Activated B cell treated with CpG ODN at 0.5 μM for 24 hours (primary cell): ENCODE measurements around the gene SLC35F4. TPM values are rescaled to one million over a fixed set of nuclear protein-coding genes. Genes with fewer than 3 reads are reported as not detected.

Experiments used
- ATAC-seq: fragments of 200-7000 bp; cut with Tn5 transposase; one replicate; pipeline ENCODE4 v1.10.0; 2021; ENCODE audit warnings: low read depth, mild to moderate bottlenecking, moderate library complexity
- CTCF ChIA-PET: fragments of 350-600 bp; sonication (Branson Sonifier 250); formaldehyde crosslinking; loops from one replicate; lab custom pipeline; 2021; ENCODE audit warnings: antibody characterized with exemption; lab: Charles Lee
- POLR2A ChIA-PET: fragments of 350-600 bp; sonication (Branson Sonifier 250); formaldehyde crosslinking; loops from one replicate; lab custom pipeline; 2021; ENCODE audit warnings: antibody characterized with exemption; lab: Charles Lee
- DNase-seq: peaks from one replicate; pipeline ENCODE4 v3.0.0; 2022
- H3K27ac Mint-ChIP-seq: one replicate; pipeline ENCODE4 v1.8.0; 2020; ENCODE audit warnings: mixed read lengths
- H3K27me3 Mint-ChIP-seq: one replicate; pipeline ENCODE4 v1.8.0; 2021; ENCODE audit warnings: mixed read lengths
- H3K36me3 Mint-ChIP-seq: one replicate; pipeline ENCODE4 v1.8.0; 2021; ENCODE audit warnings: low read depth, mixed read lengths
- H3K4me1 Mint-ChIP-seq: one replicate; pipeline ENCODE4 v1.8.0; 2021; ENCODE audit warnings: mixed read lengths
- H3K4me3 Mint-ChIP-seq: one replicate; pipeline ENCODE4 v1.8.0; 2020; ENCODE audit warnings: mild to moderate bottlenecking, mixed read lengths
- H3K9me3 Mint-ChIP-seq: one replicate; pipeline ENCODE4 v1.8.0; 2020; ENCODE audit warnings: mixed read lengths
- intact Hi-C: fragments of 100-400 bp; cut with micrococcal nuclease; formaldehyde crosslinking; loops from one replicate; pipeline ENCODE4 v1.15.1; 2024
- total RNA-seq: library from RNA; stranded (reverse); gene quantifications from 2 replicates; pipeline ENCODE4 v1.2.3, GENCODE V29; 2022
- TF ChIP-seq, protein P1 (sequence below): fragments of 200-600 bp; IDR thresholded peaks from one replicate; pipeline ENCODE4 v1.8.0; 2022; ENCODE audit warnings: antibody characterized with exemption, mild to moderate bottlenecking

SLC35F4 gene
- total RNA-seq, 1 donor from 2014 or later = not detected

DNA sequence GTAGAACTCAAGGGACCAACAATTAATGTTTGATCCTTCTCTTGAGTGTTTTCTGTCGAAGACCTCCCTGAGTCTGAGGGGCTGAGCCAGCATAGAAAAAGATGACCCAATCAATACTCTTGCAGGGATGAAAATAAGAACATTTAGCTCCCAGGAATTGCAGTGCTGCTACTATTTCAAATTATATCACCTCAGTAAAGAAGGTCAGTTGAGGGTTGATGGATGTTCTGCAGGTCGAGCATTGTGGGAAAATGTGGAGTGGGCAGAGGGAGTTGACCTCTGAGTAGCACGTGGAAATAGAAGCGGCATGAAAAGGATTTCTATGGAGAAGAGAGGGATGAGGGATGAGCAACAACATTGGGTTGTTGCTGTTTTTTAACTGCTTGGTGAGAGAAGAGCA lies 297.3 kb downstream of the SLC35F4 start:
- DNase-seq (no peak), ATAC-seq (no peak)
- no peak overlapping the region for H3K27ac Mint-ChIP-seq
- H3K4me3 Mint-ChIP-seq = no peak overlapping the region
- H3K36me3 Mint-ChIP-seq = no peaks in the 10 kb centered on the region
- TF ChIP-seq, protein P1, sequence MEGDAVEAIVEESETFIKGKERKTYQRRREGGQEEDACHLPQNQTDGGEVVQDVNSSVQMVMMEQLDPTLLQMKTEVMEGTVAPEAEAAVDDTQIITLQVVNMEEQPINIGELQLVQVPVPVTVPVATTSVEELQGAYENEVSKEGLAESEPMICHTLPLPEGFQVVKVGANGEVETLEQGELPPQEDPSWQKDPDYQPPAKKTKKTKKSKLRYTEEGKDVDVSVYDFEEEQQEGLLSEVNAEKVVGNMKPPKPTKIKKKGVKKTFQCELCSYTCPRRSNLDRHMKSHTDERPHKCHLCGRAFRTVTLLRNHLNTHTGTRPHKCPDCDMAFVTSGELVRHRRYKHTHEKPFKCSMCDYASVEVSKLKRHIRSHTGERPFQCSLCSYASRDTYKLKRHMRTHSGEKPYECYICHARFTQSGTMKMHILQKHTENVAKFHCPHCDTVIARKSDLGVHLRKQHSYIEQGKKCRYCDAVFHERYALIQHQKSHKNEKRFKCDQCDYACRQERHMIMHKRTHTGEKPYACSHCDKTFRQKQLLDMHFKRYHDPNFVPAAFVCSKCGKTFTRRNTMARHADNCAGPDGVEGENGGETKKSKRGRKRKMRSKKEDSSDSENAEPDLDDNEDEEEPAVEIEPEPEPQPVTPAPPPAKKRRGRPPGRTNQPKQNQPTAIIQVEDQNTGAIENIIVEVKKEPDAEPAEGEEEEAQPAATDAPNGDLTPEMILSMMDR = no peak
- ChIA-PET POLR2A (no interaction called here), CTCF (no interaction called here)
- peaks cover under 1% of the 10 kb centered on the region for H3K27me3 Mint-ChIP-seq
- no peaks in the 10 kb centered on the region for H3K9me3 Mint-ChIP-seq
- no peaks in the 10 kb centered on the region for H3K4me1 Mint-ChIP-seq
- intact Hi-C loops = no loop called here

DNA sequence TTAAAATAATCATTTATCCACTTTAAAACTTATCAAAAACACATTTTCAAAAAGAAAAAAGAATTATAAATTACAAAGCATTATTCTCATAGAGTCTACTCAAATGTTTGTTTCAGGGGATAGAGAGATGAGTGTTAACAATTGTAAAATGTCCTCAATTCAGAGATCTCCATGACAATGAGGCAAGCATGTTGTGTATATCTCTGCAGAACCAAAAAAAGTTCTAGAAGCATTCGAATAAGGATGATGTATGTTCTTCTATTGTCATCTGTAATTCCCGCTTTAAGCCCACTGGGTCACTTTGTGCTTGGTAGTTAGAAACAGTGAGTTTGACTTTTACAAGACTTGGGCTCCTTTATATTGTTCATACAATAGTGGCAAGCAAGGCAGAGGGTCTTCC lies 298.7 kb downstream of the SLC35F4 start:
- Mint-ChIP-seq H3K4me3 (no peak overlapping the region), H3K36me3 (no peaks in the 10 kb centered on the region), H3K4me1 (no peaks in the 10 kb centered on the region), H3K9me3 (no peaks in the 10 kb centered on the region), H3K27me3 (no peaks in the 10 kb centered on the region), H3K27ac (no peak overlapping the region)
- ChIA-PET CTCF (no interaction called here), POLR2A (no interaction called here)
- DNase-seq (no peak), ATAC-seq (no peak)
- TF ChIP-seq, protein P1 = no peak
- intact Hi-C loops = no loop called here

DNA sequence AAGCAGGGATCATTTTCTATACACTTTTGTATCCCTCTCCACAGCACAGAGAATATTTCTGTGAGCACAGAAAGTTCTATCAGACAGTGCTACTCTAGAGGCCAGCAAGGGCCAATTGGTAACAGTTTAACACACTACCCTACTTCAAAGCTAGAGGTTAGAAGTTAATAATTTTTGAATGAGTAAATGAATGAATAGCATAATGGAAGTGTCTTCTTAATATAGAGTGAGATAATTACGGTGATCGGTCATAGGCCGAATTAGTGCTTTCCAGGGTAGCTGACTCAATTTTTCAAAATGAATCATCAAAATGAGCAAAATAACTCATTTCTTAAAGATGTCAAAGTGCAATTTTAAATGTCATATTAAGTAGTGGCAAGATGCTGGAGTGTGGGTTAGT lies 305.2 kb downstream of the SLC35F4 start:
- ATAC-seq (no peak), DNase-seq (no peak)
- H3K4me3 Mint-ChIP-seq = no peak overlapping the region
- intact Hi-C loops = no loop called here
- ChIA-PET POLR2A (no interaction called here), CTCF (no interaction called here)
- no peaks in the 10 kb centered on the region for H3K27me3 Mint-ChIP-seq
- H3K9me3 Mint-ChIP-seq = no peaks in the 10 kb centered on the region
- H3K27ac Mint-ChIP-seq = no peak overlapping the region
- no peaks in the 10 kb centered on the region for H3K36me3 Mint-ChIP-seq
- no peaks in the 10 kb centered on the region for H3K4me1 Mint-ChIP-seq
- TF ChIP-seq, protein P1 = no peak

DNA sequence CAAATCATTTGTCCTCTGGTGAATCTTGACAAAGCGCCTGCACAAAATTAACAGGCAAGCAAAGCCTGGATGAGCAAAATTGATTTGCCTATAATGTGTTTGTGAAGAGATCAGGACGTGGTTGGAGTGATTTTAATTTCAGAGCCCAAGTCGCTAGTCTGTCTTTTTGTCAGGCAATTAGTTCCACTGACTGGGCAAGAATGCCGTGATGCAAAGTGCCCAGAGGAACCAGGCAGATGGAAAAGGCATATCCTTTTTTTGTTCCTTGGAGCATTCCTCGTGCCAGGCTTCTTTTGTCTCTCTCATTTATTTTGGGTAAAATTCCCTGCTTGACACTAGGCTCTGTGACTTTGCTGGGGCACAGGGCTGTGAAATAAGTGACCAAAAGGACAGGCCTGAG lies 306.3 kb downstream of the SLC35F4 start:
- Mint-ChIP-seq H3K9me3 (peaks cover 3% of the 10 kb centered on the region), H3K27ac (no peak overlapping the region), H3K4me3 (no peak overlapping the region), H3K27me3 (no peaks in the 10 kb centered on the region), H3K4me1 (no peaks in the 10 kb centered on the region), H3K36me3 (no peaks in the 10 kb centered on the region)
- intact Hi-C loops = no loop called here
- ChIA-PET POLR2A (no interaction called here), CTCF (no interaction called here)
- TF ChIP-seq, protein P1 = no peak
- ATAC-seq = no peak
- no peak for DNase-seq

DNA sequence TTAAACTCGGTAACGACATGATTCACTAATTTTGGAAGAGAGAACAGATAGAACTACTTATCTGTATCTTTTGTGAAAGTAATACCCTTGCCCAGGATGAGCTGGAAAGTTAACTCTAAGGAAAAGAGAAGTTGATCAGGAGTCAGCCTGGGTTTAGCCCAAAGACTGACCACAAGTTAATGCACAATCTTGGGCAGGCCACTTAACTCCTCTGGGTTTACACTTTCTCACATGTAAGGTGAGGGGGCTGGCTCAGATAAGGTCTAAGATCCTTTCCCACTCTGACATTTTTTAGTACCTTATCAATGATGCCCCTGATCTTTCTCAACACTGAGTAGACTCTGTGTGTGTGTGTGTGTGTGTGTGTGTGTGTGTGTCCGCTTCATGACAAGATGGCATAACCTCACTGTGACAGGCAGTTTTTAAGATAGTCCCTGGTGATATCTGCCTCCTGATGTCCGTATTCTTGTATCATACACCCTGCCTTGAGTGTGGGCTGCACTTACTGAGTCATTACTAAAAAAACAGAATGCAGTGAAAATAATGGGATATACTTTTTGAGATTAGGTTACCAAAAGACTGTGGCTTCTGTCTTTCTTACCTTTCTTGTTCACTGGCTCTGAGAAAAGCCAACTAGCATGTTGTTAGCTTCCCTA lies 316.0 kb downstream of the SLC35F4 start:
- TF ChIP-seq, protein P1 = no peak
- DNase-seq (no peak), ATAC-seq (no peak)
- ChIA-PET CTCF (no interaction called here), POLR2A (no interaction called here)
- intact Hi-C loops = no loop called here
- Mint-ChIP-seq H3K4me1 (no peaks in the 10 kb centered on the region), H3K9me3 (peaks cover 13% of the 10 kb centered on the region), H3K4me3 (no peak overlapping the region), H3K27ac (no peak overlapping the region), H3K36me3 (no peaks in the 10 kb centered on the region), H3K27me3 (no peaks in the 10 kb centered on the region)
